Keratinocyte (primary cell): ENCODE data around the gene MYT1. TPM values are rescaled to one million over a fixed set of nuclear protein-coding genes. Genes with fewer than 3 reads are reported as not detected.

Source experiments
- DNase-seq: peaks from one replicate; pipeline ENCODE4 v3.0.0-alpha.2; 2011; ENCODE audit warnings: low read depth, missing footprints, low spot score
- FAIRE-seq: peaks from 2 replicates; lab custom pipeline; 2011; peaks lifted over from hg19 to GRCh38; lab: Jason Lieb, UNC
- H2AFZ ChIP-seq: 2 replicates; pipeline ENCODE4 v1.6.0; 2012; ENCODE audit warnings: low read length, control low read depth, inconsistent platforms; ENCODE audit not compliant: control insufficient read depth
- H3K27ac ChIP-seq: 2 replicates; pipeline ENCODE4 v1.5.1; 2011; ENCODE audit warnings: low read length; ENCODE audit not compliant: control insufficient read depth, insufficient read depth
- H3K27me3 ChIP-seq: 3 replicates; pipeline ENCODE4 v1.6.0; 2011; ENCODE audit warnings: low read length; ENCODE audit not compliant: control insufficient read depth, insufficient read depth; ENCODE audit errors: extremely low read depth
- H3K36me3 ChIP-seq, 2 experiments: 2 replicates in 1 of 2; 3 replicates in 1 of 2; pipeline ENCODE4 v1.5.1; 2011; ENCODE audit warnings: low read length in 2 of 2, mild to moderate bottlenecking in 1 of 2; ENCODE audit not compliant: control insufficient read depth in 2 of 2, insufficient read depth in 2 of 2; ENCODE audit errors: extremely low read depth in 1 of 2
- H3K4me1 ChIP-seq: 3 replicates; pipeline ENCODE4 v1.5.1; 2011; ENCODE audit warnings: low read length; ENCODE audit not compliant: control insufficient read depth, insufficient read depth; ENCODE audit errors: extremely low read depth
- H3K4me2 ChIP-seq: 3 replicates; pipeline ENCODE4 v1.6.0; 2011; ENCODE audit warnings: low read depth, low read length; ENCODE audit not compliant: control insufficient read depth, insufficient read depth; ENCODE audit errors: extremely low read depth
- H3K4me3 ChIP-seq, 3 experiments: fragments of 200-600 bp in 1 of 3; sonication (generic) in 1 of 3; 2 replicates in 2 of 3; 3 replicates in 1 of 3; pipeline ENCODE4 v1.5.1; 2011 to 2016; ENCODE audit warnings: low read length in 3 of 3, mild to moderate bottlenecking in 3 of 3, control low read depth in 2 of 3, inconsistent platforms in 1 of 3, low read depth in 1 of 3, mixed read lengths in 1 of 3, mixed run types in 1 of 3, moderate library complexity in 1 of 3; ENCODE audit not compliant: control insufficient read depth in 2 of 3, insufficient read depth in 2 of 3; ENCODE audit errors: extremely low read depth in 1 of 3
- H3K79me2 ChIP-seq: 2 replicates; pipeline ENCODE4 v1.6.0; 2012; ENCODE audit warnings: low read length; ENCODE audit not compliant: control insufficient read depth, insufficient read depth
- H3K9ac ChIP-seq: 3 replicates; pipeline ENCODE4 v1.6.0; 2011; ENCODE audit warnings: low read length; ENCODE audit not compliant: control insufficient read depth, insufficient read depth; ENCODE audit errors: extremely low read depth
- H3K9me1 ChIP-seq: 3 replicates; pipeline ENCODE4 v1.6.0; 2011; ENCODE audit warnings: low read length; ENCODE audit not compliant: control insufficient read depth, insufficient read depth; ENCODE audit errors: extremely low read depth
- H3K9me3 ChIP-seq: 2 replicates; pipeline ENCODE4 v1.5.1; 2012; ENCODE audit warnings: low read depth, low read length; ENCODE audit not compliant: control insufficient read depth
- H4K20me1 ChIP-seq: 3 replicates; pipeline ENCODE4 v1.6.0; 2011; ENCODE audit warnings: low read length; ENCODE audit not compliant: control insufficient read depth, insufficient read depth; ENCODE audit errors: extremely low read depth
- CTCF ChIP-seq, 3 experiments: IDR thresholded peaks in 1 of 3; conservative IDR thresholded peaks in 1 of 3; optimal IDR thresholded peaks in 1 of 3; 2 replicates in 2 of 3; 3 replicates in 1 of 3; pipeline versions ENCODE3 to v1.5.1; 2011; ENCODE audit warnings: low read length in 3 of 3, mild to moderate bottlenecking in 3 of 3, moderate library complexity in 2 of 3, control low read depth in 1 of 3, inconsistent platforms in 1 of 3; ENCODE audit not compliant: insufficient read depth in 2 of 3; ENCODE audit errors: extremely low read depth in 1 of 3
- EZH2 ChIP-seq: IDR thresholded peaks from one replicate; pipeline ENCODE4 v1.6.1; 2012; ENCODE audit warnings: inconsistent platforms, mild to moderate bottlenecking, low read length, moderate library complexity
- dilution Hi-C: fragments of 300-500 bp; cut with MboI; formaldehyde crosslinking; loops from one replicate; pipeline ENCODE4 v1.7.0; 2020; ENCODE audit warnings: low sequenced_read_pairs; ENCODE audit not compliant: extremely low pct_ligation_motif_present
- polyA plus RNA-seq, 5 experiments: library from polyadenylated mRNA; depleted of rRNA in 3 of 5; stranded (reverse) in 3 of 5; stranded (forward) in 1 of 5; unstranded in 1 of 5; fragments of >200 nt; gene quantifications; 1 replicate in 1 of 5; 2 replicates in 3 of 5; 3 replicates in 1 of 5; pipeline versions ENCODE4 v1.2.1 to v1.2.3, GENCODE V29; 2011 to 2012; ENCODE audit warnings: missing spikeins in 2 of 5, low read depth in 1 of 5, low replicate concordance in 1 of 5

MYT1 gene
- polyA plus RNA-seq, 1 donor (not counting 4 experiments of a cell fraction or from before 2014, with no cell fraction given): not detected

- no peaks in the 10 kb centered on the region for H3K36me3 ChIP-seq
- no peak overlapping the region for H3K27ac ChIP-seq
- DNase-seq (no peak), FAIRE-seq (peak; percentile 91)
- dilution Hi-C loops: no loop called here
- no peak for TF ChIP-seq EZH2
- no peak for TF ChIP-seq CTCF (optimal IDR thresholded peaks at IDR 0.05 in 1 of 3, IDR thresholded peaks at IDR 0.05 in 1 of 3, conservative IDR thresholded peaks at IDR 0.05 in 1 of 3; ENCODE audit: extremely low read depth in 1 of 3, insufficient read depth in 2 of 3, low read length in 3 of 3)
- peak overlapping the region in 1 of 3 experiments; percentile 18 for H3K4me3 ChIP-seq
- no peaks in the 10 kb centered on the region for H3K9me1 ChIP-seq
- no peaks in the 10 kb centered on the region for H3K9me3 ChIP-seq
- peak overlapping the region; percentile 58 for H3K4me2 ChIP-seq
- no peaks in the 10 kb centered on the region for H4K20me1 ChIP-seq
- H3K4me1 ChIP-seq: peaks cover 12% of the 10 kb centered on the region
- H2AFZ ChIP-seq: peak overlapping the region; percentile 82
- peaks cover 3% of the 10 kb centered on the region for H3K27me3 ChIP-seq
- H3K79me2 ChIP-seq: no peaks in the 10 kb centered on the region
- H3K9ac ChIP-seq: peak overlapping the region; percentile 9
Observed at GRCh38 chr20:64205611-64206026, 41.4 kb downstream of the MYT1 start.

DNA sequence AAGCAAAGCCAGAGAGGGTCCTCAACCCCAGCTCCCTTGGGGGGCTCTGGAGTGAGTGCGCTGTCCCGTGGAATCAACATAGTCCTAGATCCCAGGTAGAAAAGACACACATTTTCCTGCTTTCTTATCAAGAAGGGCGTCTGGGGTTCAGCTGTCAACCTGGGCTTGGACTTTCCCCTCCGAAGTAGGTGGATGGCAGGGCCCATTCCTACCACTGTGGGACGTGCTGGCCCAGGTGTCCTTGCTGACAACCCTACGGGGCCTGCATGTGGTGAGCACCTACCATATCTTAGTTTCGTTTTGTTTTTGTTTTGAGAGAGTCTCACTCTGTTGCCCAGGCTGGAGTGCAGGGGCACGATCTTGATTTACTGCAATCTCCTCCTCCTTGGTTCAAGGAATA, 42.4 kb downstream of the MYT1 start:
- H3K27me3 ChIP-seq: peaks cover 3% of the 10 kb centered on the region
- no peak overlapping the region for H2AFZ ChIP-seq
- dilution Hi-C loops: no loop called here
- TF ChIP-seq EZH2 (no peak), CTCF (optimal IDR thresholded peaks at IDR 0.05 in 1 of 3, IDR thresholded peaks at IDR 0.05 in 1 of 3, conservative IDR thresholded peaks at IDR 0.05 in 1 of 3; ENCODE audit: extremely low read depth in 1 of 3, insufficient read depth in 2 of 3, low read length in 3 of 3) (no peak)
- no peaks in the 10 kb centered on the region for H4K20me1 ChIP-seq
- H3K36me3 ChIP-seq: no peaks in the 10 kb centered on the region
- H3K9me1 ChIP-seq: no peaks in the 10 kb centered on the region
- no peak overlapping the region for H3K4me3 ChIP-seq
- H3K9ac ChIP-seq: no peak overlapping the region
- DNase-seq: no peak
- H3K27ac ChIP-seq: no peak overlapping the region
- no peaks in the 10 kb centered on the region for H3K9me3 ChIP-seq
- no peaks in the 10 kb centered on the region for H3K79me2 ChIP-seq
- no peak overlapping the region for H3K4me2 ChIP-seq
- peaks cover 12% of the 10 kb centered on the region for H3K4me1 ChIP-seq
- no peak for FAIRE-seq
